CD4-positive, alpha-beta T cell treated with Interleukin-15 for 4 hours (primary cell): ENCODE results near the gene SEMA3E.
"Not testable (repeated sequence)": the region's sequence is repeated elsewhere in the genome, so short reads cannot be mapped to it uniquely, and the experiment has no call there.

ENCODE experiments used
- DNase-seq: peaks from one replicate; pipeline ENCODE4 v3.0.0-alpha.2; 2020; ENCODE audit warnings: low spot score

Gene SEMA3E

GRCh38 chr7:83452256-83452655 is 196.7 kb downstream of the SEMA3E start:
- DNase-seq = no peak

GRCh38 chr7:83451501-83452045 is 197.4 kb downstream of the SEMA3E start:
- DNase-seq = no peak

- DNase-seq = no peak
These were observed 199.2 kb downstream of the SEMA3E start for GRCh38 chr7:83449781-83450180.

- DNase-seq = no peak
These were observed 201.3 kb downstream of the SEMA3E start for GRCh38 chr7:83447681-83448080.

- DNase-seq = no peak
These were observed 202.8 kb downstream of the SEMA3E start for GRCh38 chr7:83446102-83446669.

- no peak for DNase-seq
These were observed 206.0 kb downstream of the SEMA3E start for GRCh38 chr7:83442911-83443310.

GRCh38 chr7:83439026-83439425 is 209.9 kb downstream of the SEMA3E start:
- DNase-seq = no peak

- not testable (repeated sequence) for DNase-seq
These were observed 218.7 kb downstream of the SEMA3E start for GRCh38 chr7:83430289-83430688.

GRCh38 chr7:83429493-83429892 is 219.4 kb downstream of the SEMA3E start:
- DNase-seq = no peak

GRCh38 chr7:83427884-83428283 is 221.1 kb downstream of the SEMA3E start:
- no peak for DNase-seq

GRCh38 chr7:83426325-83426724 is 222.6 kb downstream of the SEMA3E start:
- no peak for DNase-seq

GRCh38 chr7:83419013-83419412 is 229.9 kb downstream of the SEMA3E start:
- DNase-seq = no peak

GRCh38 chr7:83415840-83416239 is 233.1 kb downstream of the SEMA3E start:
- no peak for DNase-seq

GRCh38 chr7:83414947-83415346 is 234.0 kb downstream of the SEMA3E start:
- no peak for DNase-seq

GRCh38 chr7:83413831-83414230 is 235.1 kb downstream of the SEMA3E start:
- DNase-seq = no peak

GRCh38 chr7:83413424-83413823 is 235.5 kb downstream of the SEMA3E start:
- no peak for DNase-seq

GRCh38 chr7:83410989-83411591 is 237.8 kb downstream of the SEMA3E start:
- DNase-seq = no peak

- no peak for DNase-seq
These were observed 254.2 kb downstream of the SEMA3E start for GRCh38 chr7:83394776-83395175.

- DNase-seq = no peak
These were observed 260.5 kb downstream of the SEMA3E start for GRCh38 chr7:83388436-83388835.

- no peak for DNase-seq
These were observed 282.3 kb downstream of the SEMA3E start for GRCh38 chr7:83366629-83367028.

GRCh38 chr7:83365746-83366145 is 283.2 kb downstream of the SEMA3E start:
- no peak for DNase-seq

GRCh38 chr7:83362871-83363550 is 285.9 kb downstream of the SEMA3E start:
- no peak for DNase-seq

GRCh38 chr7:83359108-83359507 is 289.8 kb downstream of the SEMA3E start:
- DNase-seq = no peak
